Activated naive CD4-positive, alpha-beta T cell treated with anti-CD3 and anti-CD28 coated beads, Interleukin-2, amount 50 U/mL, for 24 hours (primary cell): ENCODE data around the gene MARCHF9.

Experiments
- H3K27ac Mint-ChIP-seq: one replicate; pipeline ENCODE4 v1.8.0; 2021; ENCODE audit warnings: mild to moderate bottlenecking, mixed read lengths
- H3K27me3 Mint-ChIP-seq: one replicate; pipeline ENCODE4 v1.8.0; 2021; ENCODE audit warnings: mixed read lengths
- H3K36me3 Mint-ChIP-seq: one replicate; pipeline ENCODE4 v1.8.0; 2021; ENCODE audit warnings: mixed read lengths
- H3K4me1 Mint-ChIP-seq: one replicate; pipeline ENCODE4 v1.8.0; 2021; ENCODE audit warnings: mixed read lengths
- H3K4me3 Mint-ChIP-seq: one replicate; pipeline ENCODE4 v1.8.0; 2021; ENCODE audit warnings: mild to moderate bottlenecking, mixed read lengths
- H3K9me3 Mint-ChIP-seq: one replicate; pipeline ENCODE4 v1.8.0; 2021; ENCODE audit warnings: mixed read lengths

The MARCHF9 gene

DNA sequence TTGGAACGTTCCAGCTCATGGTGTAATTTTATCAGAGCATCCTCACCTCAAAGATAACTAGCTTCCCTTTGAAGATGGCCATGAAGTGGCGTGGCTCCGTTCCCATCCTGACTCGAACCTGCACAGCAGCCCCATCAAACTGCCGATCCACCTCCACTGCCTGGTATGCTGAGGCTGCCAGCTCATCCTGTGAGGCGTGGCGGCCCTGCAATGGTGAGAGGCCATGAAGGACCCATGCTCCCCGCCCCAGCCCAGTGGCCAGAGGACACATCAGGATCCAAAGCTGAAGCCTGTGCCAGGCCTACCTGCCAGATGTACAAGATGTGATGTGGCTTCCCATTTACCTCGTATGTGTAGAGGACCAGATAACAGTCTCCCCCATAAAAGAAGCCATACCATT, 52.4 kb downstream of the MARCHF9 start:
- Mint-ChIP-seq H3K36me3 (peaks cover 6% of the 10 kb centered on the region), H3K27me3 (no peaks in the 10 kb centered on the region), H3K27ac (no peak overlapping the region)

DNA sequence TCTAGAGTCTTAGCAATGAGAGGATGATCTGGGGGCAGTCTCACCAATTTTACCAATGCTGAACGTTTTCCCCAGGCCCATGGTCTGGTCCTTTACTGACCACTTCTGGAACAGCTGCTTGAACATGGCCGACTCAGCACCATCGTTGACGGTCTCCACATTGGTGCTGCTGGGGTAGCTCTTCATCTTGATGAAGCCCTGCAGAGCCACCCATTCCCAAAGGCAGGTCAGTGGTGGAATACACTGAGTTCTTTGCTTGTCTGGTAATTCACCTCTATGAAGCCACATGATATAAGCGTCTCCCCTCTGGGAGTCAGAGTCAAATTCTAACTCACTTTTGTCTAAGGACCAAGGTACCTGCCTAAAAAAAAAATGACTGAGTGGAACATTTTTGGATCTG, 53.4 kb downstream of the MARCHF9 start:
- Mint-ChIP-seq H3K27me3 (no peaks in the 10 kb centered on the region), H3K4me3 (no peak overlapping the region), H3K9me3 (no peaks in the 10 kb centered on the region), H3K27ac (no peak overlapping the region), H3K36me3 (peaks cover 4% of the 10 kb centered on the region), H3K4me1 (no peaks in the 10 kb centered on the region)

More for the DNA sequence above, 52.4 kb downstream of the MARCHF9 start:
- no peaks in the 10 kb centered on the region for H3K9me3 Mint-ChIP-seq
- H3K4me1 Mint-ChIP-seq, result no peaks in the 10 kb centered on the region
- H3K4me3 Mint-ChIP-seq, result no peak overlapping the region

DNA sequence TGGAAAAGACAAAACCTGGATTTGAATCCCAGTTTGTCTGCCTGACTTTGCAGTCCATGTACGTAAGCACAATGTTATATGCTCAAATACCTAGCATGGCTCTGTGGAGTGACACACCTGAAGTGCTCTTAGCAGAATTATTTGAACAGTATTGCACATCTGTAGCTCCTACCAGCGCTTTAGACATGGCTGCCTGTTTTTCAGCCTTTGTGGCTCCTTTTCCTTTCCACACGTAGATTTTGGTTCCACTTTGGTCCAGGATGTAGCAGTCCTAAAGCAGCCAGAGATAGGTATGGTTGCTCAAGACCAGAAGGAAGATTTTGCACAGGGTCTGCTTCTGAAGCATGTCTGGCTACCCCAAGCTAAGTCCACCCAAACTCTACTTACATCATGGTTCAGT, 54.5 kb downstream of the MARCHF9 start:
- Mint-ChIP-seq H3K4me3 (no peak overlapping the region), H3K27me3 (no peaks in the 10 kb centered on the region), H3K36me3 (peaks cover 4% of the 10 kb centered on the region), H3K4me1 (no peaks in the 10 kb centered on the region), H3K27ac (no peak overlapping the region), H3K9me3 (no peaks in the 10 kb centered on the region)
